Measurements from ENCODE around the gene ZDHHC4. TPM values are rescaled to one million over a fixed set of nuclear protein-coding genes. Genes with fewer than 3 reads are reported as not detected.

Gene ZDHHC4
- total and polyA plus RNA-seq, 10 of the 15 experiments (the other 5 are each of a cell fraction or from before 2014, with no cell fraction given) = 30.6 to 74.3 (median 35.8) TPM

GRCh38 chr7:6578114-6579084 is 1.1 kb downstream of the ZDHHC4 start:
- in situ Hi-C loops (cut with MboI) = no loop called here
- intact Hi-C loops (cut with micrococcal nuclease; ENCODE audit: unreplicated experiment) = loop anchor here (5.0 kb wide), 1 partner anchor 59 kb away; the partner anchor contains the start of gene ZNF316
- POLR2A ChIA-PET = interaction anchor here (0.6 to 1.8 kb wide), 4 partner anchors 10 to 1084 kb away, joined by 4 to 11 read pairs (median 4); partner anchors contain the start of gene INTS15
- Histone ChIP-seq H3K9ac (ENCODE audit: control insufficient read depth, insufficient read depth, low read length) (peak overlapping the region; percentile 89), H3K27ac (ENCODE audit: control insufficient read depth, insufficient read depth) (0 out of 2 replicates have a peak overlapping the region, but pooled peaks have one; percentile 75), H3K4me3 (peak overlapping the region; percentile 98), H4K20me1 (ENCODE audit: control insufficient read depth, insufficient read depth) (no peaks in the 10 kb centered on the region), H3K79me2 (ENCODE audit: control insufficient read depth, insufficient read depth, low read length) (peaks cover 7% of the 10 kb centered on the region), H3K9me3 (replicated peaks; ENCODE audit: control insufficient read depth, insufficient read depth, low read length) (no peaks in the 10 kb centered on the region; the same call in 2 of the 3 replicates), H2AFZ (ENCODE audit: control insufficient read depth, low read depth, low read length) (no peak overlapping the region), H3K36me3 (ENCODE audit: control insufficient read depth in 2 of 2, insufficient read depth in 2 of 2, low read length in 1 of 2) (peaks cover 0 to 9% of the 10 kb centered on the region in 2 experiments; a peak in 2 of 4 replicates), H3K4me2 (ENCODE audit: control insufficient read depth, insufficient read depth) (peak overlapping the region; percentile 59), H3K4me1 (ENCODE audit: control insufficient read depth, insufficient read depth, low read length) (peaks cover 29% of the 10 kb centered on the region), H3K27me3 (replicated peaks in 1 of 2; ENCODE audit: control insufficient read depth in 2 of 2, insufficient read depth in 2 of 2, low read length in 1 of 2) (no peaks in the 10 kb centered on the region)
- ATAC-seq (no peak), FAIRE-seq (no peak), DNase-seq (ENCODE audit: low read depth, low spot score) (no peak)
- RAD21 ChIA-PET (ENCODE audit: unreplicated experiment) = interaction anchor here (0.7 to 0.9 kb wide), 3 partner anchors 11 to 63 kb away, joined by 3 read pairs; partner anchors contain the start of gene INTS15
- WGBS (ENCODE audit: insufficient coverage, insufficient replicate concordance, low lambda C conversion rate, missing lambda C conversion rate) = 89% methylated on average over 18 of the region's 18 CpGs
- TSS peak; percentile 65 for BruUV-seq (replicated peaks)
- CTCF ChIA-PET = interaction anchor here (0.8 to 5.1 kb wide), 4 partner anchors 10 to 63 kb away, joined by 3 to 38 read pairs (median 9); partner anchors contain the start of gene INTS15
- TF ChIP-seq MXI1 (IDR thresholded peaks at IDR 0.05; ENCODE audit: low read depth, low read length) (no peak), SMAD1 (IDR thresholded peaks at IDR 0.05; ENCODE audit: low read depth, partially characterized antibody) (no peak), POLR2A (IDR thresholded peaks at IDR 0.05; ENCODE audit: low read depth, low read length) (no peak), SMARCA5 (IDR thresholded peaks at IDR 0.05) (0 out of 2 replicates have a peak, but pooled peaks have one; percentile 31)
- SMC1A ChIA-PET (ENCODE audit: uncharacterized antibody, unreplicated experiment) = interaction anchor here (0.6 to 2.0 kb wide), 3 partner anchors 13 to 1801 kb away, joined by 3 to 7 read pairs (median 3); no protein-coding TSS in a partner anchor

GRCh38 chr7:6579446-6579845 is 2.2 kb downstream of the ZDHHC4 start:
- H4K20me1 ChIP-seq (ENCODE audit: control insufficient read depth, insufficient read depth) = no peaks in the 10 kb centered on the region
- ChIA-PET SMC1A (ENCODE audit: uncharacterized antibody, unreplicated experiment) (no interaction called here), POLR2A (interaction anchor here (1.4 kb wide), 1 partner anchor 11 kb away, joined by 3 read pairs; the partner anchor contains the start of gene INTS15), CTCF (interaction anchor here (1.3 kb wide), 1 partner anchor 10 kb away, joined by 4 read pairs; no protein-coding TSS in a partner anchor), RAD21 (ENCODE audit: unreplicated experiment) (no interaction called here)
- DNase-seq (ENCODE audit: low read depth, low spot score) (no peak), FAIRE-seq (no peak), ATAC-seq (no peak)
- 100% methylated on average over 4 of the region's 4 CpGs for WGBS (ENCODE audit: insufficient coverage, insufficient replicate concordance, low lambda C conversion rate, missing lambda C conversion rate)
- H3K4me1 ChIP-seq (ENCODE audit: control insufficient read depth, insufficient read depth, low read length) = peaks cover 29% of the 10 kb centered on the region
- peaks cover 0 to 12% of the 10 kb centered on the region in 2 experiments; a peak in 2 of 4 replicates for H3K36me3 ChIP-seq (ENCODE audit: control insufficient read depth in 2 of 2, insufficient read depth in 2 of 2, low read length in 1 of 2)
- H3K27ac ChIP-seq (ENCODE audit: control insufficient read depth, insufficient read depth) = no peak overlapping the region
- TF ChIP-seq SMARCA5 (IDR thresholded peaks at IDR 0.05) = no peak
- TF ChIP-seq SIN3A (IDR thresholded peaks at IDR 0.05; ENCODE audit: low read depth, low read length) = no peak
- no peak for TF ChIP-seq RFX5 (IDR thresholded peaks at IDR 0.05; ENCODE audit: low read depth, low read length)
- TF ChIP-seq CTCF (IDR thresholded peaks at IDR 0.05 in 2 of 3, conservative IDR thresholded peaks at IDR 0.05 in 1 of 3; ENCODE audit: control insufficient read depth in 2 of 3, extremely low read depth in 1 of 3, insufficient read depth in 1 of 3, low read depth in 3 of 3, low read length in 3 of 3) = peak; percentile 31 to 51 (median 39); a peak in 4 of 6 replicates
- H3K4me3 ChIP-seq = no peak overlapping the region
- no TSS peak for BruUV-seq (replicated peaks)
- intact Hi-C loops (cut with micrococcal nuclease; ENCODE audit: unreplicated experiment) (loop anchor here (5.0 kb wide), 1 partner anchor 58 kb away; the partner anchor contains the start of gene ZNF316), in situ Hi-C loops (cut with MboI) (no loop called here)
- H3K9me3 ChIP-seq (replicated peaks; ENCODE audit: control insufficient read depth, insufficient read depth, low read length) = no peaks in the 10 kb centered on the region; the same call in 2 of the 3 replicates
- no peak overlapping the region for H3K9ac ChIP-seq (ENCODE audit: control insufficient read depth, insufficient read depth, low read length)
- H3K27me3 ChIP-seq (replicated peaks in 1 of 2; ENCODE audit: control insufficient read depth in 2 of 2, insufficient read depth in 2 of 2, low read length in 1 of 2) = no peaks in the 10 kb centered on the region
- no peak overlapping the region for H3K4me2 ChIP-seq (ENCODE audit: control insufficient read depth, insufficient read depth)
- H2AFZ ChIP-seq (ENCODE audit: control insufficient read depth, low read depth, low read length) = no peak overlapping the region
- H3K79me2 ChIP-seq (ENCODE audit: control insufficient read depth, insufficient read depth, low read length) = peaks cover 7% of the 10 kb centered on the region
